ENCODE measurements around the gene PTPRR.

PTPRR gene

GRCh38 chr12:70648191-70648590, 272.3 kb downstream of the PTPRR start:
- no peak overlapping the region for H3K14ac ChIP-seq (ENCODE audit: low read length)
- no peaks in the 10 kb centered on the region for H3K36me3 ChIP-seq (ENCODE audit: control insufficient read depth in 1 of 2, insufficient read depth in 2 of 2, low read length in 2 of 2)
- H3K27me3 ChIP-seq (ENCODE audit: insufficient read depth, low read length): no peaks in the 10 kb centered on the region
- no peaks in the 10 kb centered on the region for H3K79me2 ChIP-seq (ENCODE audit: control insufficient read depth, insufficient read depth, low read length, poor library complexity)
- no peak overlapping the region for H4K8ac ChIP-seq (ENCODE audit: low read depth, low read length)
- H3K23ac ChIP-seq (ENCODE audit: low read length): no peak overlapping the region
- H2AFZ ChIP-seq (ENCODE audit: insufficient read depth, low read length, poor library complexity): no peak overlapping the region
- H3K18ac ChIP-seq (ENCODE audit: low read length): no peak overlapping the region
- H3K4ac ChIP-seq (ENCODE audit: low read depth, low read length): no peak overlapping the region
- no peak for DNase-seq
- peaks cover 4 to 5% of the 10 kb centered on the region in 2 experiments for H3K4me1 ChIP-seq (ENCODE audit: control insufficient read depth in 1 of 2, insufficient read depth in 2 of 2, low read length in 2 of 2)
- no peaks in the 10 kb centered on the region for H3K9me3 ChIP-seq (ENCODE audit: insufficient read depth, low read depth, low read length)
- H2BK5ac ChIP-seq (ENCODE audit: low read depth, low read length, poor library complexity): no peak overlapping the region
- no peak overlapping the region for H3K4me2 ChIP-seq (ENCODE audit: low read length)
- H3K79me1 ChIP-seq (ENCODE audit: low read length): peaks cover 5% of the 10 kb centered on the region
- H2BK120ac ChIP-seq (ENCODE audit: insufficient read depth, low read length, poor library complexity): no peak overlapping the region
- no peak overlapping the region for H3K9ac ChIP-seq (ENCODE audit: low read length)
- H4K91ac ChIP-seq (ENCODE audit: low read depth, low read length): no peak overlapping the region
- H2BK12ac ChIP-seq (ENCODE audit: low read length): no peak overlapping the region
- H2AK5ac ChIP-seq (ENCODE audit: low read length): no peak overlapping the region
- H4K12ac ChIP-seq (ENCODE audit: low read depth, low read length): no peak overlapping the region
- no peak overlapping the region for H3K4me3 ChIP-seq (ENCODE audit: low read depth, low read length)
- WGBS (ENCODE audit: extremely low coverage, insufficient coverage, insufficient read length): no CpG with 5 or more reads among the region's 2 CpGs
- H3K27ac ChIP-seq (ENCODE audit: low read depth, low read length): no peak overlapping the region

GRCh38 chr12:70646850-70647249, 273.7 kb downstream of the PTPRR start:
- Histone ChIP-seq H4K12ac (ENCODE audit: low read depth, low read length) (no peak overlapping the region), H4K8ac (ENCODE audit: low read depth, low read length) (no peak overlapping the region), H3K4me3 (ENCODE audit: low read depth, low read length) (no peak overlapping the region), H3K79me1 (ENCODE audit: low read length) (peaks cover 5% of the 10 kb centered on the region), H3K9ac (ENCODE audit: low read length) (no peak overlapping the region), H3K18ac (ENCODE audit: low read length) (no peak overlapping the region), H3K4ac (ENCODE audit: low read depth, low read length) (no peak overlapping the region), H3K4me1 (ENCODE audit: control insufficient read depth in 1 of 2, insufficient read depth in 2 of 2, low read length in 2 of 2) (peaks cover 4 to 5% of the 10 kb centered on the region in 2 experiments), H2BK120ac (ENCODE audit: insufficient read depth, low read length, poor library complexity) (no peak overlapping the region), H2BK5ac (ENCODE audit: low read depth, low read length, poor library complexity) (no peak overlapping the region), H3K4me2 (ENCODE audit: low read length) (no peak overlapping the region), H3K27ac (ENCODE audit: low read depth, low read length) (no peak overlapping the region), H3K36me3 (ENCODE audit: control insufficient read depth in 1 of 2, insufficient read depth in 2 of 2, low read length in 2 of 2) (no peaks in the 10 kb centered on the region), H3K79me2 (ENCODE audit: control insufficient read depth, insufficient read depth, low read length, poor library complexity) (no peaks in the 10 kb centered on the region), H3K9me3 (ENCODE audit: insufficient read depth, low read depth, low read length) (no peaks in the 10 kb centered on the region), H2BK12ac (ENCODE audit: low read length) (no peak overlapping the region), H2AK5ac (ENCODE audit: low read length) (no peak overlapping the region), H3K23ac (ENCODE audit: low read length) (no peak overlapping the region), H3K14ac (ENCODE audit: low read length) (no peak overlapping the region), H3K27me3 (ENCODE audit: insufficient read depth, low read length) (no peaks in the 10 kb centered on the region), H2AFZ (ENCODE audit: insufficient read depth, low read length, poor library complexity) (no peak overlapping the region), H4K91ac (ENCODE audit: low read depth, low read length) (no peak overlapping the region)
- peak in 1 of 2 donors; percentile 31 for DNase-seq
- WGBS (ENCODE audit: extremely low coverage, insufficient coverage, insufficient read length): no CpG with 5 or more reads among the region's 1 CpG

DNA sequence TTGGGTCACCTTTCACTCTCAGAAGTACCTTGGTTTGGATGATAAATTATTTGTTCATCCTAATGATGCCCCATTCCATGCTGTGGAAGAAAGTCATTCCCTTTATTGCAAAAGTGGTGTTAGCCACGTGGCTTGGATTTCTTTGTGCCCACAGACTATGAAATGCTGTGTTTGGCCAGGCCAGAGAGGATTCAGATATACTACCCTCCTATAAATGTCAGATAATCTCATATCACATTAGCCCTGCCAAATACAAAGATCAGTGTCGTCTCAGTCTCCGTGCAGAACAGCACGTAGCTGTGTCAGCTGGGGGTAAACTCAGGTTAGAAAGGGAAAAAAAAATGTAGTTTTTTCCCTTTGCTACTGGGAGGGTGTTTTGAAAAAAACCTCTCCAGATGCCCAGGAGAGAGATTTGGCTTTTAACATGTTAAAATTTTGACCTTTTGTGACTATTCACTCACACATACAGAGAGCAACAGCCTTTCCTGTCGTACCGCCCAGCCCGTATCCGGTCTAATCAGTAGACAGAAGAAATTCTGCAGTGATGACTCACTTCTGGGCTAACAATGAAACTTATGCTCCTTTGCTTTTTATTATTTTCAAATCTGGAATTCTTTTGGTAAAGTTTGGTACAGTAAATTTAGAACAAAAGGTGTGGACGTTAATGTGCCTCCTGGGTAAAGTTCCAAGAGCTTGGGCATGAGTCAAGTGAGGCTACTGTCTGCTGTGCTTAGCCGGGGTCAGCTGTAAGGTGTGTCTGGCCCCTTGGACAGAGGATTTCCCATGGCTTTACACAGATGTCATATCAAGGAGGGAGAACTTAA, 274.8 kb downstream of the PTPRR start:
- no peaks in the 10 kb centered on the region for H3K9me3 ChIP-seq (ENCODE audit: insufficient read depth, low read depth, low read length)
- H4K8ac ChIP-seq (ENCODE audit: low read depth, low read length): peak overlapping the region; percentile 77
- H3K4me2 ChIP-seq (ENCODE audit: low read length): peak overlapping the region; percentile 47
- peaks cover 4 to 5% of the 10 kb centered on the region in 2 experiments for H3K4me1 ChIP-seq (ENCODE audit: control insufficient read depth in 1 of 2, insufficient read depth in 2 of 2, low read length in 2 of 2)
- H2BK12ac ChIP-seq (ENCODE audit: low read length): peak overlapping the region; percentile 98
- peak overlapping the region; percentile 69 for H2AK5ac ChIP-seq (ENCODE audit: low read length)
- H3K4me3 ChIP-seq (ENCODE audit: low read depth, low read length): no peak overlapping the region
- no peaks in the 10 kb centered on the region for H3K79me2 ChIP-seq (ENCODE audit: control insufficient read depth, insufficient read depth, low read length, poor library complexity)
- peak overlapping the region; percentile 93 for H3K27ac ChIP-seq (ENCODE audit: low read depth, low read length)
- no peak overlapping the region for H3K9ac ChIP-seq (ENCODE audit: low read length)
- H3K14ac ChIP-seq (ENCODE audit: low read length): peak overlapping the region; percentile 56
- peak; percentile 70 to 84 for DNase-seq
- peak overlapping the region; percentile 71 for H2AFZ ChIP-seq (ENCODE audit: insufficient read depth, low read length, poor library complexity)
- H4K12ac ChIP-seq (ENCODE audit: low read depth, low read length): no peak overlapping the region
- peak overlapping the region; percentile 94 for H2BK120ac ChIP-seq (ENCODE audit: insufficient read depth, low read length, poor library complexity)
- H3K23ac ChIP-seq (ENCODE audit: low read length): no peak overlapping the region
- peak overlapping the region; percentile 73 for H4K91ac ChIP-seq (ENCODE audit: low read depth, low read length)
- WGBS (ENCODE audit: extremely low coverage, insufficient coverage, insufficient read length): no CpG with 5 or more reads among the region's 10 CpGs
- H3K79me1 ChIP-seq (ENCODE audit: low read length): peaks cover 5% of the 10 kb centered on the region
- no peak overlapping the region for H3K18ac ChIP-seq (ENCODE audit: low read length)
- H3K36me3 ChIP-seq (ENCODE audit: control insufficient read depth in 1 of 2, insufficient read depth in 2 of 2, low read length in 2 of 2): no peaks in the 10 kb centered on the region
- peak overlapping the region; percentile 36 for H3K4ac ChIP-seq (ENCODE audit: low read depth, low read length)
- H3K27me3 ChIP-seq (ENCODE audit: insufficient read depth, low read length): no peaks in the 10 kb centered on the region
- peak overlapping the region; percentile 82 for H2BK5ac ChIP-seq (ENCODE audit: low read depth, low read length, poor library complexity)

DNA sequence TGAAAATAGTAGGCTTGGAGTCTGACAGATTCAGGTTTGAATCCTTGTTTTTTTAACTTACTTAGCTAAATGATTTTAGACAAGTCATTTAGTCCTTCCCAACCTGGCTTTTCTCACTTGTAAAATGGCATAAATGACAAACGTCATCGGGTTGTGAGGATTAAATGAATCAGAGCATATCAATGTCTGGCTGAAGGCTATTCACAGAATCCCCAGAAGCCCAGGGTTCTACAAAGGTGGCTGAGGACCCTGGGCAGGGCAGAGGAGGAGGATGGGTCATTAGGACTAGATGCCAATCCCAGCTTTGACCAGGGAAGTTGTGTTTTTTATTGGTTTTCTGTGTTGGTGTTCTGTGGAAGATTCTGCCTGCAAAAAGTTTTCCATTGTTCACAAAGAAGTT, 275.7 kb downstream of the PTPRR start:
- peak overlapping the region; percentile 79 for H2BK5ac ChIP-seq (ENCODE audit: low read depth, low read length, poor library complexity)
- peaks cover 4 to 5% of the 10 kb centered on the region in 2 experiments for H3K4me1 ChIP-seq (ENCODE audit: control insufficient read depth in 1 of 2, insufficient read depth in 2 of 2, low read length in 2 of 2)
- no peak overlapping the region for H3K27ac ChIP-seq (ENCODE audit: low read depth, low read length)
- H3K23ac ChIP-seq (ENCODE audit: low read length): no peak overlapping the region
- no peaks in the 10 kb centered on the region for H3K27me3 ChIP-seq (ENCODE audit: insufficient read depth, low read length)
- no peak overlapping the region for H2AFZ ChIP-seq (ENCODE audit: insufficient read depth, low read length, poor library complexity)
- no peak overlapping the region for H4K91ac ChIP-seq (ENCODE audit: low read depth, low read length)
- H2BK12ac ChIP-seq (ENCODE audit: low read length): peak overlapping the region; percentile 98
- H3K36me3 ChIP-seq (ENCODE audit: control insufficient read depth in 1 of 2, insufficient read depth in 2 of 2, low read length in 2 of 2): no peaks in the 10 kb centered on the region
- H3K79me2 ChIP-seq (ENCODE audit: control insufficient read depth, insufficient read depth, low read length, poor library complexity): no peaks in the 10 kb centered on the region
- H3K18ac ChIP-seq (ENCODE audit: low read length): no peak overlapping the region
- no peak overlapping the region for H3K9ac ChIP-seq (ENCODE audit: low read length)
- no peak overlapping the region for H3K14ac ChIP-seq (ENCODE audit: low read length)
- H2BK120ac ChIP-seq (ENCODE audit: insufficient read depth, low read length, poor library complexity): peak overlapping the region; percentile 80
- H2AK5ac ChIP-seq (ENCODE audit: low read length): no peak overlapping the region
- WGBS (ENCODE audit: extremely low coverage, insufficient coverage, insufficient read length): no CpG with 5 or more reads among the region's 2 CpGs
- H3K79me1 ChIP-seq (ENCODE audit: low read length): peaks cover 5% of the 10 kb centered on the region
- H3K4me2 ChIP-seq (ENCODE audit: low read length): no peak overlapping the region
- DNase-seq: no peak
- H3K9me3 ChIP-seq (ENCODE audit: insufficient read depth, low read depth, low read length): no peaks in the 10 kb centered on the region
- no peak overlapping the region for H4K12ac ChIP-seq (ENCODE audit: low read depth, low read length)
- H3K4me3 ChIP-seq (ENCODE audit: low read depth, low read length): no peak overlapping the region
- H3K4ac ChIP-seq (ENCODE audit: low read depth, low read length): no peak overlapping the region
- no peak overlapping the region for H4K8ac ChIP-seq (ENCODE audit: low read depth, low read length)
